IPS DF 4.7 (cell line): ENCODE results near the gene NFKBIA.
"Not testable (repeated sequence)": the region's sequence is repeated elsewhere in the genome, so short reads cannot be mapped to it uniquely, and the experiment has no call there.

Source experiments
- DNase-seq: peaks from one replicate; pipeline ENCODE4 v3.0.0-alpha.2; 2013; ENCODE audit warnings: low spot score; ENCODE audit errors: extremely low read depth

NFKBIA gene

DNA sequence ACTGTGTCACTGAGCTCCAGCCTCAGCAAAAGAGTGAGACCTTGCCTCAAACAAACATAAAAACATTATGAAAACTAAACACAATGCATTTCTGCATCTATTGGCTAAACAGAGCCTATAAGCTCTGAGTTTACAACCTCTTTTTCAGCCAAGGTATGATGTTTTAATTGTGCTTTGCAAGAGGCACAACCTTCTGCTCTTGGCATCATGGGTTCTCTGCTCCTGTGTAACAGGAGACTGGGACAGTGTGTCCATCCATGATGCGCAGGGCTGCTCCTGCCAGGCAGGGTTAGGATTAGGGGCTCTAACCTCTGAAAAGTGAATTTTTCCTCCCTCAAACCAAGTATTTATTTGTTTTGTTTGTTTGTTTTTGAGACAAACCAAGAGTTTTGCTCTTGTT, 5.0 kb upstream of the NFKBIA start:
- DNase-seq, result no peak

DNA sequence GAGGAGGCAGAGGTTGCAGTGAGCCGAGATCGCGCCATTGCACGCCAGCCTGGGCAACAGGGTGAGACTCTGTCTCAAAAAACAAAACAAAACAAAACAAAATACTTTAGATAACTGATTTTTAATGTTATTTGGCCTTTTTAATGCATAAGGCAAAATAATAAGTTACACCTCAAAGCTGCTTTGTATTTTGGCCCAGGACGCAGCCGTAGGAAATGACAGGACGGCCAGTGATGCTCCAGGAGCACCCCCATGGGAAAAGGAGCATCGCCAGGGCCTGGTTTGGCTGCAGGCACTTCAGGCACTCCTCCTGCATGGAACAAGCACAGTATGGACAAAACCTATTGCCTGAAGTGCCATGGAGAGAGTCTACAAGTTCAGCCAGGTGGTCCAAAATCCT, 3.5 kb upstream of the NFKBIA start:
- no peak for DNase-seq

DNA sequence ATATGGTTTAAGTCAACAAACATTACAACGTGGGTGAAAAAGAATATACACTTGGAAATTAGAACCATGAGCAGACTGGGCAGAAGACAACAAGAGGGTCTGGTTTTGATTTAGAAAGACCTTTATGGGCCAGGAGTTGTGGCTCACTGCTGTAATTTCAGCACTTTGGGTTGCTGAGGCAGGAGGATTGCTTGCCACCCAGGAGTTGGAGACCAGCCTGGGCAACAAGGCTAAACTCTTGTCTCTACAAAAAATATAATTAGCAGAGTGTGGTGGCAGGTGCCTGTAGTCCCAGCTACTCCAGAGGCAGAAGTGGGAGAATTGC, 2.7 kb upstream of the NFKBIA start:
- DNase-seq, result no peak

DNA sequence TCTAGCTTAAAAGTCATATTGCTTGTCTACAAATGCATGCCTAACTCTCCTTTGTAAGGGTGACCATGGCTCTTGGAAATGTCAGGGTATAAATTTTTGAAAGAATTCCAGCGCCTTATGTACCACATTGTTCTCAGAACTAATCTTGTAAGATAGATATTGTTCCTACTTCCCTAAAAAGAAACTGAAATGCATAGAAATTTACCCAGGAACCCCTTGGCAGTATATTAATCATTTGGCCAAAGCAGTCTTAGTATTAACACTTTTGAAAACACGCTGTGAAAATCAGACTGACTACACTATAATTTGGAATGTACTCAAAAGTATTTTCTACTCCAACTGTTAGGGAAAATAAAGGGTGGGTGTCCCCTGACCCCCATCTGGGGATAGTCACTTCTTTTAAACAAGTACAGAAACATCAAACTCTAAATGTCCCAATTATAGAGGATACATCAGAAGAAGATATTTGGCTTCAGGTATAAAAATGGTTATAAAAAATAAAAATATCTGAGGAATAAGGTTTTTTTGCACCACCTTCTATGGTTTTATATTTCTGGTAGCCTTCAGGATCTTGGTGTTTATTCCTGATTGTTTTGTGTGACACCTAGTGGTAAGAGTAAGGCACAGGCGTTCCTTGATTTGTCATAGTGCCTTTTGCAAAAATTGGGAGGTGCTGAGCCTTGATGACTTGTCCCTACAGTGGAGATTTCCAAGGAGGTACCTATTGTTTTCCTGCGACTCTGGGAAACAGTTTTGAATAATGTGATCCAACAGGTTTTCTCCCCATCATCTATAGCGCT, 2.2 kb upstream of the NFKBIA start:
- DNase-seq, result no peak

DNA sequence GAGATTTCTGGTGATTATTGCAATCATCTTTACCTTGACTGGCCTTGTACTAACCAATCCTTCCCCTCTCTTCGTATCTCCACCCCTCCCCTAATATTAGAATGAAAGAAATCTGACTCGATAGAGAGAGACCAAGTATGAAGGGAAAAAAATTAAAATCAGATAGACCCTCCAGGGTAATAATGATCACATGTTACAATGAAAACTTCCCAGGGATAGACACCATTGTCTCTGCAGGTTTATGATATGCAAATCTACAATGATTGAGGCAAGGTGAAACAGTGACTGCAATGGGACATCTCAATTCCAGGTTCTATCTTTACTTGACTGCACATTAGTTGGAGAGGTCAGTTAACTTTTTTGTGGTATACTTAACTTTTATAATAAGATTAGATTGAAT, 1.5 kb upstream of the NFKBIA start:
- no peak for DNase-seq

DNA sequence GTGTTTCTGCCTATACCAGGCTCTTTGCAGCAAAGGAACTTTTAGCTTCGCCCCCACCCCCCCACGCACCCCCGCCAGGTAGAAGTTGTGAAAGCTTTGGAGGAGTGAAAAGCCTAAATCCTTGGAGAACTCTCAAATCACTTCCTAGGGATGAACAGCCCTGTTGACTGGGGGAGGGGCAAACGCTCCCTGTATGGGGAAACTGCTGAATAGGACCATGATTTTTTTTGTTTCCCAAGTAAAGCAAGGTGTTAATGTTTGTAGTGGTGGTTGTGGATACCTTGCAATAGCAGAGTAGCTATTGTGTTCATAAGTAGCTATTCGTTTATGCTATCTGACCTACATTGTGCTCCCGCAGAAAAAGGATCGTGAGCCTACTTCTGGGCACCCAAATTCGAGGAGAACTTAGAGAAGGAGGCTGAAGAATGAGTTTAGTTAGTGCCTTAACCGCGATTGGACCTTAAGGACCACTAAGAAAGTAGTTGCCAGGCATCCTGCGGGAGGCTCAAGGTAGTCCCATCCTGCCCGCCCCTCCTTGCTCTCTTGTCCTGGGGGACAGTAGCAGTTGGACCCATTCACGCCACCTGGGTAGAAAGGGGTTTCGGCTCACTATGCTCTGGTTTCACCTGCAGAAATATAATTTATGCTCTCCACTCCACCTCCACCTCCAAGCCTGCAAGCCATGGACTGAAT, 901 bp upstream of the NFKBIA start:
- DNase-seq, result no peak

DNA sequence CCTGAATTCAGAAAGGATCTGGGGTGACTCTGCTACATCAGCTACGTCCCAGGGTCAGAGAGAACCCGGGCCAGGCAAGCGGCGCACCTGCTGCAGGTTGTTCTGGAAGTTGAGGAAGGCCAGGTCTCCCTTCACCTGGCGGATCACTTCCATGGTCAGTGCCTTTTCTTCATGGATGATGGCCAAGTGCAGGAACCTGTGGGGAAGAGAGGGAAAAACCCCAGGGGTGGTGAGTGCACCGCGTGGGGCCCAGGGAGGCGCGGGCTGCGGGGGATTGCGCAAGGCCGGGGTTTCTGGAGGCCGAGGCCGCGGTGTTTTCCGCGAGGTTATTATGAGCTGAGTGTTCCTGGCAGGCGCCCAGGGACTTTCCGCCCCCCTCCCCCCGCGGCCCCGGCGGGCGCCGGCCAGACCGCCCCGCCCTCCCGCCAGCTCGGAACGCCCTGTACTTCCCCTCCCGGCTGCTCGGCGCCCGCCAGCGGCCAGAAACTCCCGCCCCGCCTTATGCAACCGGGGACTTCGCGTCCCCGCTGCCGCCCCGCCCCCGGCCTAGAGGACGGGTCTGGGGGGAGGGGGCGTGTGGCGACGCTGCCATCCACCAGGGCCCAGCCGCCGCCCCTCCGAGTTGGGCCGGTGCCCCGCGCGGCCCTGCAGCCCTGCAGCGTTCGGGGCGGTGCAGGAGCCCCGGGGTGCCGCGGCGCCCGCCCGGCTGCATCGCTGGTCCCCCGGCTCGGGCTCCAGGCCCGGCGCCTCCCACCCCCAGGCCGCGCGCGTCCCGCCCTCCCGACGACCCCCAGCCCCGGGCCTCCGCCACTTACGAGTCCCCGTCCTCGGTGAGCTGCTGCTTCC, 723 bp downstream of the NFKBIA start:
- DNase-seq, result no peak

DNA sequence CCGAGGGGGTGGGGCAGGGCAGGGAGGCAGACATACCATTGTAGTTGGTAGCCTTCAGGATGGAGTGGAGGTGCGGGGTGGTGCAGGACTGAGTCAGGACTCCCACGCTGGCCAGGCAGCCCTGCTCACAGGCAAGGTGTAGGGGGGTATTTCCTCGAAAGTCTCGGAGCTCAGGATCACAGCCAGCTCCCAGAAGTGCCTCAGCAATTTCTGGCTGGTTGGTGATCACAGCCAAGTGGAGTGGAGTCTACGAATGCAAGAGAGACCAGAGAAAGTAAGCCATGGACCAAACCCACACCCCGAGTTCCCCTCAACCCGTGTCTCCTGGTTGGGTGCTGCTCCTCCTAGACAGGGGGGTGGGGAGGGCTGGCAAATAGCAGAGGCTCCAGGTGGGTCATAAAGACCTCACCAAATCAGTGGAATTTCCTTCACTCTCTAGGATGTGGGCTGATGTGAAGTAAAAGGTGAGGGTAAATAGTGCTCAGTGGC, 1.4 kb downstream of the NFKBIA start:
- no peak for DNase-seq

DNA sequence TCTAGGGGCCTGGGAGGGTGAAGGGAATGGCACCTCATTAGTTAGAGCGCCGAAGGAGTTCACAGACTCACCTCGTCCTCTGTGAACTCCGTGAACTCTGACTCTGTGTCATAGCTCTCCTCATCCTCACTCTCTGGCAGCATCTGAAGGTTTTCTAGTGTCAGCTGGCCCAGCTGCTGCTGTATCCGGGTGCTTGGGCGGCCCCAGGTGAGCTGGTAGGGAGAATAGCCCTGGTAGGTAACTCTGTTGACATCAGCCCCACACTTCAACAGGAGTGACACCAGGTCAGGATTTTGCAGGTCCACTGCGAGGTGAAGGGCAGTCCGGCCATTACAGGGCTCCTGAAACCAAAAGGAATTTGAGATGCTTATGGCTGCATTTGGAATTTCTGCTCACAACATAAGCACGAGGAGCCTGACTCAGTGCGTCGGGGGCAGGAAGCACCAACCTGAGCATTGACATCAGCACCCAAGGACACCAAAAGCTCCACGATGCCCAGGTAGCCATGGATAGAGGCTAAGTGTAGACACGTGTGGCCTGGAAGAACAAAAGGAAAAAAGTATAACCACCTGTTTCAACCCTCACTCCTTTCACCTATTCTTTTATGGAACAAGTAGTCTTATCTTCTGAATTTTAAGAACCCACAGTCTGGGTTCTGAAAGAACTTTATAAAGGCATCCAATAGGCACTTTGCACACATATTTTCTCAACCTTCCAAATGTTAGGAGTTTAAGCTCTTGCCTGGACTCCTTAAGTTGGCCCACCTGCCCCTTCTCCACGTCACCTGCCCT, 2.0 kb downstream of the NFKBIA start:
- no peak for DNase-seq

DNA sequence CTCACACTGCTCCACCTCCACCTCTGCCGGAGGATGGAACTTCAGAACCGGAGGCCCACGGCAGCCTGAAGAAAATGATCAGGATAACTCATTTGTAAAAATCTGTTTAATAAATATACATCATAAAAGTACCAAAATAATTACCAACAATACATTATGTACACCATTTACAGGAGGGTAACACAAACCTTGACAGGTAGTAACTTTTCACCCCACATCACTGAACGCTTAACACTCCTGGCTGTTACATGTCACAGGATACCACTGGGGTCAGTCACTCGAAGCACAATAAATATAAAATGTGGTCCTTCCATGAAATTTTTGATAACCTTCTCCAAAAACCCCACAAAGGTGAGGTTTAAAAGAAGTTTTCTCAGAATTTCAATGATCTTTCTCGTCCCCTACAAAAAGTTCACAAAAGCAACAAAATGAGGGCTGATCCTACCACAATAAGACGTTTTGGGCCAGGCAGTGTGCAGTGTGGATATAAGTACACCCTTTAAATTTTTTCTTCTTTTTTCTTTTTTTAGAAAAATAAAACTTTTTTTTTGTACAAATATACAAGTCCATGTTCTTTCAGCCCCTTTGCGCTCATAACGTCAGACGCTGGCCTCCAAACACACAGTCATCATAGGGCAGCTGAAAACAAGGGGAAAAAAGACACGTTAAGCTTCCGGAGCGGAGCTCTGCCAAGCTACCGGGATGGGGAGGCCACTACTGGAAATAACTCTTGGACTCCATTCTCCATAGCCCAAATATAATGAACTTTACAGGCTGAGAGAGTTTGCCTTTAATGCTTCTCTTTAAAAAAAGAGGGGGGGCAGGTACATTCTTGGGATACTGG, 2.9 kb downstream of the NFKBIA start:
- DNase-seq, result no peak

DNA sequence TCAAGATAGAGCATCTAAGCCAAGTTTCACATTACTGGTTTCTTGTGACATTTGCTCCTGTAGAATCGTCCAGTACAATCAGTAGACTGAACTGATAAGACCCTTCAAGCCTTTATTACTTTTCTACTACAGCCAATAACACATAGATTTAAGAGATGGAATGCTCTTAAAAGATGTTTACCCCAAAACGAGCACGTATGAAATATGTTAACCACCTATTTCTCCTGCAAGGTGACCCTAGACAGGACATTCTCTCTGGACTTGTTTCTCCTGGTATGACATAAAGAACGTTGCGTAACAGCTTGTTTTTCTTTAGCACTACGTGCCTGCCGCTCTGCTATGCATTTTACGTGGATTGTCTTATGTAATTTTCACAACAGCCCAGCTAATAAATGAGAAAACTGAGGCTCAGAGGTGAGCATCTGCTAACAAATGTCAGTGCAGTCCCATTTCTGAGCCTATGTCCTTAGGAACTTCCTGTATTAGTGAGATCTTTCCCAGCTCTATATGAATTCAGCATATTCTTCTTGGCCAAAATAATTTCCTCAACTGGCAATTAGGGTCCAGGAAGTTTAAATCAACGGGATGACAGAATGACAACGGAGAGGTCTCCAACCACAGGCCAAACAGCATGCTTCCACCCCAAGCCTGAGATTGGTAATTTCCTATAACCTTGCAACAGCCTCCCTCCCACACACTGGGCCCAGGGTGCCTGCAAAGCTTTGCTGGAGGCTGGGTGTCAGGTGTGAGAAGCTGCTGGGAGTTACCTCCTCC, 3.7 kb downstream of the NFKBIA start:
- DNase-seq, result no peak

DNA sequence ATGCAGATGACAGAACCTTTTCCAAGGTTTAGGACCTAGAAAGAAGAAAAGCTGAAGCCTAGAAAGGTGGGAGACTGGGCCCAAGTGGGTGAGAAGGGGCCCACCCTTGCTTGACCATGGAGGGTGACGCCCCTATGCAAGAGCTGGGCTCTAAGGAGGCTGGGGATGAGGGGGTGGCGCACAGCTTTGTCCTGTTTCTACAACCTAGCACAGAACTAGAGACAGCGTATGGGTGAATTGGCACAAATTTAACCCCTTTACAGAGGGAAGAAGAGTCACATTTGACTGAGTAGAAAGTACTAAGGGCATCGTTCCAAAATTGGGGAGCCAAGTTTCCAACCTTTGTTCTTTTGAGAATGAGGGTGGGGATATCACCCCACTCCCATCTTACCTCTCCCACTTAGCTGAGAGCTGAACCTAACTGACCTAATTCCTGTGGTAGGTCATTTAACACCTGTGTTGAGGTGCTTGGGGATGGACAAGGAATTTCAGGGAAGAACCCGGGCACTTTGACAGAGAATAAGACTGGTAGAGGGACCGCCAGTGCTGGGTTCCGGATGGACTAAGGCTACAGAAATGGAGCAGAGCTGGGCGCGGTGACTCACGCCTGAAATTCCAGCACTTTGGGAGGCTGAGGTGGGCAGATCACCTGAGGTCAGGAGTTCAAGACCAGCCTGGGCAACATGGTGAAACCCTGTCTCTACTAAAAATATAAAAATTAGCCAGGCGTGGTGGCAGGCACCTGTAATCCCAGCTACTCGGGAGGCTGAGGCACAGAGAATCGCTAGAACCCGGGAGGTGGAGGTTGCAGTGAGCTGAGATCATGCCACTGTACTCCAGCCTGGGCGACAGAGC, 5.2 kb downstream of the NFKBIA start:
- no peak for DNase-seq

DNA sequence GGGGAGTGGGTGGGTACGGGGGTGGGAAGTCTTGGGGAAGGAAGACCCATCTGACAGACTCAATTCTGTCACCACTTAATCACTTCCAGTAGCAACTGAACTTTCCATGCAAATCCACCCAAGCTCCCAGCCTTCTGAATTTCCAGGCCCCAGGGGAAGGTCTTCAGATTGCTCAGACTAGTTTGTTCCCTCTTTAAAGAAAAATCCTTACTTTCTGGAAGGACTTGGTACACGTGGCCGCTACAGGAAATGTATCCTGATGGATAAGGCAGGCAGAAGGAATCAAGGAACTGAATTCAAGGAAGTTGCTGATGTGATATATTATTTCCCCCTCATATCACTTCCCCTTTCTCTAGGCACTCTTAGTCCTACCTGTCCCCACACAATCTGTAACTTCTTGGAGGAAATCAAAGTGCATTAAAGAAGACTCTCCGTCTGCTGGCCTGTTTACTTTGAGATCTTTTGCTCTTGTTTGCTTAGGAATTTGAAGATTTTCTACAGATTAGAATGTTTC, 6.4 kb downstream of the NFKBIA start:
- DNase-seq, result no peak

DNA sequence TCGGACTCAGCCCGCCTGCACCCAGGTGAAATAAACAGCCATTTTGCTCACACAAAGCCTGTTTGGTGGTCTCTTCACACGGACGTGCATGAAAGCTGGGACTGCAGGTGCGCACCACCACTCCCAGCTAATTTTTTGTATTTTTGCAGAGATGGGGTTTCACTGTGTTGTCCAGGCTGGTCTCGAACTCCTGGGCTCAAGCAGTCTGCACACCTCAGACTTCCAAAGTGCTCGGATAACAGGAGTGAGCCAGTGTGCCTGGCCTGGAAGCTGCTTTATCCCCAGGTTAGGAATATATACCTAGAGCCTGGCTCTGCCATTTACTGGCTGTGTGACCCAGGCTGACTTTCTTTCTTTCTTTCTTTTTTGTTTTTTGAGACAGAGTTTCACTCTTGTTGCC, 7.9 kb downstream of the NFKBIA start:
- DNase-seq, result not testable (repeated sequence)

DNA sequence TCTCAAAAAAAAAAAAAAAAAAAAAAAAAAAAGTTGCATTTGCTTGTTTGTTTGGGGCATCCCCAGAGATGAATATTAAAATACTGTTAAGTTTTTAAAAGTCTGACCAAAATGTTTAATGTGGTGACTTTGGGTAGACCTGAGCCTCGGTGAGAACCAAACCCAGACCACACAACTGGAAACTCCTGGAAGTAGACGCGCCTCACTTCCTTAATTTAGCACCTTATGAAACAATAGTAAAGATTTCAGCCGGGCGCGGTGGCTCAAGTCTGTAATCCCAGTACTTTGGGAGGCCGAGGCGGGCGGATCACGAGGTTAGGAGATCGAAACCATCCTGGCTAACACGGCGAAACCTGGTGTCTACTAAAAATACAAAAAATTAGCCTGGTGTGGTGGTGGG, 9.3 kb downstream of the NFKBIA start:
- no peak for DNase-seq

DNA sequence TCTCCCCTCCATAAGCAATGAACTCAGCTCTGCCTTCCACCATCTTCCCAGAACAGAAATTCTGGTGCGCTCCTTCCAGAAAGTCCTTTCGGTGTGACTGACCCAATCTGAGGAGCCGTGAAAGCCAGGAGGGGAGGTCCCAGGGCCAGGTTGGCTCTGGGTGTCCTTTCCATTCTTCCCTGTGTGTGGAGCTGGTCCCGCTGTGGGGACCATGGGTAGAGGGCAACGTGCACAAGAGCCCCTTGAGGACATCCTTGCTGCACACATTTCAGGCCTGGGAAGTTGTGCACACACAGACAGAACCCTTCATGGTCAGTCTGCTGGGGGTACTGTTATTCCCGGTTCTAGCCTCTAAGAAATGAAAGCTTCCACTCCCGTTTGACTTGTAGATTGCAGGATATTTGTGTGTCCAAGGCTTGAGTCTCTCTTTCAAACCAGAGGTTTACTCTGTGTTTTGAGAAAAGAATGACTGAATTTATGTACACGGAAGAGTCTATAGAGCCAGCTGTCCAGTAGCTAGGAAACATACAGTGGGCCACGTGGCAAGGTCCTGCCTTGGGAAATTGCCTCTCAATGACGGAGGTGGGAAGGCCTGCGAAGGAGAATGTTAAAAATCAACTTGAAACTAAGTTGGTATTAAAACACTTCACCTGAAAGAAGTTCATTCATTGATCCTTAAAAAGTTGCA, 10.1 kb downstream of the NFKBIA start:
- DNase-seq, result no peak

DNA sequence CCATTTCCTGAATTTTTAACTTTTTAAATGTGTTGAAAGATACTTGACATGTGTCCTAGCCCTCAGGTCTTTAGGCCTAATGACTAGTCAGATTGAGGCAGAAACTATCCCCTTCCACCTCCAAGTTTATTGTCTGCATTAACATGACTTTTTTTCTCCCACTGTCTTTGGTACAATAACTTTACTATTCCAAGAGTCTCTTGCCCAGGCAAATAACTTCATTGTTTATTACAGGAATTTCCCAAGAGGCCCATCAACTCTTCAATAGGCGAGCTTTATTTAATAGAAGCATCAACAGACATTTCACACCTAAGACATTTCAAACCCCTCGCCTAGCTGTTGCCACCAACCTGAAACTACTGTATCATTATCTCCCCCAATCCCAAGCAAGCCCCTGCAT, 10.7 kb downstream of the NFKBIA start:
- no peak for DNase-seq

DNA sequence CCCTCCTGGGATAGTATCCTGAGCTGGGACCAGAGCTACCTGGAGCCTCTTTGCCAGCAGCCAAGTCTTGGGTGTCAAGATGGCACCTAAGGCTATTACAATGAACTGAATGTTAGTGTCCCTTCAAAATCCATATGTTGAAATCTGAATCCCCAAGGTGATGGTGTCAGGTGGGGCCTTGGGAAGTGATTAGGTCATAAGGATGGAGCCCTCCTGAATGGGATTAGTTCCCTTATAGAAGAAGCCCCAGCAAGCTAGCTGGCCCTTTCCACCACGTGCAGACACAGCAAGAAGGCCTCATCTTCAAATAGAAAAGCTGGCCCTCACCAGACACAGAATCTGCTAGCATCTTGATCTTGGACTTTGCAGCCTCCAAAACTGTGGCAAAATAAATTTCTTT, 12.4 kb downstream of the NFKBIA start:
- no peak for DNase-seq
